ENCODE results near the gene RAI14.
"Not testable (repeated sequence)": the region's sequence is repeated elsewhere in the genome, so short reads cannot be mapped to it uniquely, and the experiment has no call there.

DNA sequence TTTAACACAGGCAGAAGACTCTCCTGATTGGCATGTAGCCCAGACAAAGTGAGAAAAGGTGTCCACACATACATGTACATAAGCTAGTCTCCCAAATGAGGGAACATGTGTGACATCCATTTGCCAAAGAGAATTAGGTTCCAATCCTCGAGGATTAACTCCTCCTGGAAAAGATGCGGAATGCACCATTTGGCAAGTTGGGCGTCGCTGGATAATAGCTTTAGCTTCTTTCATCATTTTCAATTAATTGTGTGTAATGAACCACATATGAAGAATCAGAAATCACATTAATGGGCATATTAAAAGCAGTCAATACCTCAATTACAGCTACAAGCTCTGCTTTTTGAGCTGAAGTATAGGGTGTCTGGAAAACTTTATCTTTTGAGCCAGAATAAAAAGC lies 127.8 kb downstream of the RAI14 start:
- not testable (repeated sequence) for TF ChIP-seq CTCF (IDR thresholded peaks at IDR 0.05); ZFX (IDR thresholded peaks at IDR 0.05; ENCODE audit: borderline replicate concordance)
